Panc1 (cell line): ENCODE data around the gene DDX41. TPM values are rescaled to one million over a fixed set of nuclear protein-coding genes. Genes with fewer than 3 reads are reported as not detected.

Source experiments
- ATAC-seq: fragments of 200-7000 bp; cut with Tn5 transposase; 2 replicates; pipeline ENCODE4 v1.9.1; 2020; ENCODE audit warnings: mild to moderate bottlenecking, moderate library complexity
- BruUV-seq: library from RNA; stranded (reverse); fragments of 400-500 nt; replicated peaks from 2 replicates; lab custom pipeline; 2021; lab: Mats Ljungman, UMichigan
- CTCF ChIA-PET: fragments of 300-600 bp; sonication (Branson Sonifier 250); formaldehyde crosslinking; loops from one replicate; lab custom pipeline; 2022; ENCODE audit warnings: antibody characterized with exemption; lab: Charles Lee
- POLR2A ChIA-PET: fragments of 300-600 bp; sonication (Branson Sonifier 250); formaldehyde crosslinking; loops from one replicate; lab custom pipeline; 2022; ENCODE audit warnings: antibody characterized with exemption; lab: Charles Lee
- DNase-seq: peaks from one replicate; pipeline ENCODE4 v3.0.0-alpha.2; 2010; ENCODE audit warnings: low read depth, low spot score
- H3K27ac ChIP-seq: 2 replicates; pipeline ENCODE4 v1.5.1; 2011; ENCODE audit warnings: mild to moderate bottlenecking, low read length, inconsistent platforms
- H3K27me3 ChIP-seq: fragments of 200-500 bp; sonication (Bioruptor generic); 2 replicates; pipeline ENCODE4 v1.6.0; 2014; ENCODE audit warnings: low read length, inconsistent platforms; ENCODE audit not compliant: control insufficient read depth, insufficient read depth
- H3K36me3 ChIP-seq: fragments of 200-500 bp; sonication (Bioruptor generic); 2 replicates; pipeline ENCODE4 v1.5.1; 2014; ENCODE audit warnings: inconsistent platforms, mild to moderate bottlenecking, low read length, moderate library complexity; ENCODE audit not compliant: control insufficient read depth, insufficient read depth
- H3K4me1 ChIP-seq: 2 replicates; pipeline ENCODE4 v1.5.1; 2011; ENCODE audit warnings: inconsistent platforms, mild to moderate bottlenecking, low read length, moderate library complexity; ENCODE audit not compliant: control insufficient read depth, insufficient read depth
- H3K4me3 ChIP-seq, 2 experiments: 2 replicates each; pipeline ENCODE4 v1.5.1; 2011 to 2012; ENCODE audit warnings: low read depth in 2 of 2, low read length in 2 of 2, mild to moderate bottlenecking in 2 of 2, inconsistent platforms in 1 of 2, moderate library complexity in 1 of 2
- H3K9me3 ChIP-seq: fragments of 200-500 bp; sonication (Bioruptor generic); 2 replicates; pipeline ENCODE4 v1.5.1; 2014; ENCODE audit warnings: low read depth, mild to moderate bottlenecking, inconsistent platforms, low read length, moderate library complexity; ENCODE audit not compliant: control insufficient read depth, insufficient read depth
- POLR2AphosphoS5 ChIP-seq: IDR thresholded peaks from 2 replicates; pipeline ENCODE4 v1.6.1; 2012; ENCODE audit warnings: mild to moderate bottlenecking, low read depth, low read length, moderate library complexity
- SIN3A ChIP-seq: IDR thresholded peaks from 2 replicates; pipeline ENCODE4 v1.6.1; 2012; ENCODE audit warnings: low read depth, mild to moderate bottlenecking, low read length, moderate library complexity, borderline replicate concordance; ENCODE audit not compliant: insufficient read depth
- TCF7L2 ChIP-seq: IDR thresholded peaks from 2 replicates; pipeline ENCODE4 v1.6.1; 2011; ENCODE audit warnings: mild to moderate bottlenecking, low read depth, low read length, inconsistent platforms
- in situ Hi-C: cut with HindIII; loops from 2 replicates; pipeline ENCODE4 v1.10.0; 2016; ENCODE audit warnings: low sequenced_read_pairs, low pct_unique_long_range_greater_than_20kb
- intact Hi-C: fragments of 100-400 bp; cut with micrococcal nuclease; formaldehyde crosslinking; loops from one replicate; pipeline ENCODE4 v1.10.0; 2022; ENCODE audit not compliant: unreplicated experiment
- total RNA-seq: library from RNA; stranded (reverse); gene quantifications from one replicate; pipeline ENCODE4 v1.2.1, GENCODE V29; 2021; ENCODE audit not compliant: unreplicated experiment
- TF ChIP-seq, protein P1 (sequence below), 2 experiments: IDR thresholded peaks; 2 replicates each; pipeline ENCODE4 v1.6.1; 2011 to 2012; ENCODE audit warnings: low read depth in 2 of 2, control low read depth in 1 of 2, low read length in 1 of 2, mild to moderate bottlenecking in 1 of 2, moderate library complexity in 1 of 2; ENCODE audit not compliant: insufficient read depth in 1 of 2
- TF ChIP-seq, protein P2 (sequence below): fragments of 450-650 bp; IDR thresholded peaks from 2 replicates; pipeline ENCODE4 v1.5.1; 2017; ENCODE audit warnings: mild to moderate bottlenecking

Gene DDX41
- total RNA-seq, 1 experiment from 2014 or later: 111 TPM

DNA sequence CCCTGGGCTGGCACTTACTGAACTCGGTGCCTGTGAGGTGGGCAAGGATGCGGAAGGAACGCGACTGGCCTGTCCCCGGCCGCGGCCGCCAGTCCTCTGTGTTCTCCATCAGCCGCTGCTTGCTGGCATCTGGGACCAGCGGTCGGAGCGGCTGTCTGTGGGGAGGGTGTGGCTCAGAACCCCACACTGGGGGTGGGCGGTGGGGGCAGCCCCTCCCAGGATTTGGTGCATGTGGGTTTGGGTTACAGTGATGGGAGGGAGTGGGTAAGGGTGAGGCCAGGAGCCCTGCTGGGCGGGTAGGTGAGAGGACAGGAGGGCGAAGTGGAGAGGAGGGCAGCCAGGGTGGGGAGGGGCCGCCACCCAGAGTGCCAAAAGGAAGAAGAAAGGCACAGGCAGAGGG, 25.8 kb downstream of the DDX41 start:
- Histone ChIP-seq H3K9me3 (no peaks in the 10 kb centered on the region), H3K36me3 (peaks cover 3% of the 10 kb centered on the region; the same call in 1 of the 2 replicates), H3K27ac (no peak overlapping the region), H3K4me3 (no peak overlapping the region), H3K4me1 (peaks cover 25% of the 10 kb centered on the region), H3K27me3 (no peaks in the 10 kb centered on the region)
- ChIA-PET CTCF (no interaction called here), POLR2A (no interaction called here)
- TF ChIP-seq POLR2AphosphoS5 (no peak), TCF7L2 (no peak), SIN3A (no peak)
- TF ChIP-seq, protein P1, sequence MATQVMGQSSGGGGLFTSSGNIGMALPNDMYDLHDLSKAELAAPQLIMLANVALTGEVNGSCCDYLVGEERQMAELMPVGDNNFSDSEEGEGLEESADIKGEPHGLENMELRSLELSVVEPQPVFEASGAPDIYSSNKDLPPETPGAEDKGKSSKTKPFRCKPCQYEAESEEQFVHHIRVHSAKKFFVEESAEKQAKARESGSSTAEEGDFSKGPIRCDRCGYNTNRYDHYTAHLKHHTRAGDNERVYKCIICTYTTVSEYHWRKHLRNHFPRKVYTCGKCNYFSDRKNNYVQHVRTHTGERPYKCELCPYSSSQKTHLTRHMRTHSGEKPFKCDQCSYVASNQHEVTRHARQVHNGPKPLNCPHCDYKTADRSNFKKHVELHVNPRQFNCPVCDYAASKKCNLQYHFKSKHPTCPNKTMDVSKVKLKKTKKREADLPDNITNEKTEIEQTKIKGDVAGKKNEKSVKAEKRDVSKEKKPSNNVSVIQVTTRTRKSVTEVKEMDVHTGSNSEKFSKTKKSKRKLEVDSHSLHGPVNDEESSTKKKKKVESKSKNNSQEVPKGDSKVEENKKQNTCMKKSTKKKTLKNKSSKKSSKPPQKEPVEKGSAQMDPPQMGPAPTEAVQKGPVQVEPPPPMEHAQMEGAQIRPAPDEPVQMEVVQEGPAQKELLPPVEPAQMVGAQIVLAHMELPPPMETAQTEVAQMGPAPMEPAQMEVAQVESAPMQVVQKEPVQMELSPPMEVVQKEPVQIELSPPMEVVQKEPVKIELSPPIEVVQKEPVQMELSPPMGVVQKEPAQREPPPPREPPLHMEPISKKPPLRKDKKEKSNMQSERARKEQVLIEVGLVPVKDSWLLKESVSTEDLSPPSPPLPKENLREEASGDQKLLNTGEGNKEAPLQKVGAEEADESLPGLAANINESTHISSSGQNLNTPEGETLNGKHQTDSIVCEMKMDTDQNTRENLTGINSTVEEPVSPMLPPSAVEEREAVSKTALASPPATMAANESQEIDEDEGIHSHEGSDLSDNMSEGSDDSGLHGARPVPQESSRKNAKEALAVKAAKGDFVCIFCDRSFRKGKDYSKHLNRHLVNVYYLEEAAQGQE (IDR thresholded peaks at IDR 0.05; ENCODE audit: insufficient read depth in 1 of 2, low read depth in 2 of 2, low read length in 1 of 2): no peak
- TF ChIP-seq, protein P2, sequence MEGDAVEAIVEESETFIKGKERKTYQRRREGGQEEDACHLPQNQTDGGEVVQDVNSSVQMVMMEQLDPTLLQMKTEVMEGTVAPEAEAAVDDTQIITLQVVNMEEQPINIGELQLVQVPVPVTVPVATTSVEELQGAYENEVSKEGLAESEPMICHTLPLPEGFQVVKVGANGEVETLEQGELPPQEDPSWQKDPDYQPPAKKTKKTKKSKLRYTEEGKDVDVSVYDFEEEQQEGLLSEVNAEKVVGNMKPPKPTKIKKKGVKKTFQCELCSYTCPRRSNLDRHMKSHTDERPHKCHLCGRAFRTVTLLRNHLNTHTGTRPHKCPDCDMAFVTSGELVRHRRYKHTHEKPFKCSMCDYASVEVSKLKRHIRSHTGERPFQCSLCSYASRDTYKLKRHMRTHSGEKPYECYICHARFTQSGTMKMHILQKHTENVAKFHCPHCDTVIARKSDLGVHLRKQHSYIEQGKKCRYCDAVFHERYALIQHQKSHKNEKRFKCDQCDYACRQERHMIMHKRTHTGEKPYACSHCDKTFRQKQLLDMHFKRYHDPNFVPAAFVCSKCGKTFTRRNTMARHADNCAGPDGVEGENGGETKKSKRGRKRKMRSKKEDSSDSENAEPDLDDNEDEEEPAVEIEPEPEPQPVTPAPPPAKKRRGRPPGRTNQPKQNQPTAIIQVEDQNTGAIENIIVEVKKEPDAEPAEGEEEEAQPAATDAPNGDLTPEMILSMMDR: no peak
- in situ Hi-C loops (no loop called here), intact Hi-C loops (no loop called here)
- ATAC-seq: no peak
- no TSS peak for BruUV-seq
- no peak for DNase-seq

DNA sequence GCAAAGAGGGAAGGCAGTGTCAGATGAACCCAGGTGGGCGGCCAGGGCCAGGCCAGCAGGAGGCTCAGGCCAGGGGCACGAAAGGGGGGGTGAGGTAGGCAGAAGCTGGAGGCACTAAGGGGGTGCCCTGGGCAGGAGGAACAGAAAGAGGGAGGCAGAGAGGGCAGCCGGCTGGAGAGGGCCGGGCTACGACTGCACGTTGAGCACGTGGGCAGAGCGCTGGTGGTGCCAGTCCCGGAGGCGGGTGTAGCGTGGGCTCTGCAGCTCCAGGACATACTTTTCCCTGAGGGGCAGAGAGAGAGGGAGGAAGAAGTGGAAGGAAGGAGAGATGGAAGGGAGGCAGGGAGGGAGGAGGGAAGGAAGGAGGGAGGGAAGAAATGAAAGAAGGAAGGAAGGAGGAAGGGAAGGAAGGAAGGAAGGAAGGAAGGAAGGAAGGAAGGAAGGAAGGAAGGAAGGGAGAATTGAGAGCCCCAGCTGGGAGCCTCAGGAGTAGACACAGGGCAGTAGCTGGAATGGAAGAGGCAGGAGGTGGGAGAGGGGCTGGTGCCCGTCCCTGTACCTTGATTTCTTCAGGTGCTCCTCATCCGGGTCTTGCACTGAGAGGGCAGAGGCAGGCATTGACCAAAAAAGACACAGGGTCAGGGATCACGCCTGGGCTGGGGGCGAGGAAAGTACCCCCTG, 26.3 kb downstream of the DDX41 start:
- Histone ChIP-seq H3K27ac (no peak overlapping the region), H3K4me1 (peaks cover 20% of the 10 kb centered on the region), H3K27me3 (no peaks in the 10 kb centered on the region), H3K36me3 (peaks cover 3% of the 10 kb centered on the region; the same call in 1 of the 2 replicates), H3K4me3 (no peak overlapping the region), H3K9me3 (no peaks in the 10 kb centered on the region)
- in situ Hi-C loops (no loop called here), intact Hi-C loops (no loop called here)
- CTCF ChIA-PET: interaction anchor here (0.6 kb wide), 1 partner anchor 327 kb away, joined by 8 read pairs; no protein-coding TSS in a partner anchor
- ATAC-seq: no peak
- TF ChIP-seq SIN3A (no peak), TCF7L2 (no peak), POLR2AphosphoS5 (no peak)
- TF ChIP-seq, protein P1 (IDR thresholded peaks at IDR 0.05; ENCODE audit: insufficient read depth in 1 of 2, low read depth in 2 of 2, low read length in 1 of 2): no peak
- no TSS peak for BruUV-seq
- POLR2A ChIA-PET: no interaction called here
- no peak for DNase-seq
